Measurements from ENCODE around the gene CCDC33.
A peak's percentile ranks its signal among the peaks of the same experiment; 100 is the strongest.

CCDC33 gene

GRCh38 chr15:74295800-74296199, 59.7 kb downstream of the CCDC33 start:
- Histone ChIP-seq H3K9ac (ENCODE audit: low read length) (no peak overlapping the region), H3K4me3 (ENCODE audit: low read length) (no peak overlapping the region), H3K36me3 (ENCODE audit: control insufficient read depth, insufficient read depth, low read length, severe bottlenecking) (no peaks in the 10 kb centered on the region), H3K4me1 (ENCODE audit: control insufficient read depth, insufficient read depth, low read length) (no peaks in the 10 kb centered on the region), H3K9me3 (ENCODE audit: control insufficient read depth, low read length) (no peaks in the 10 kb centered on the region), H3K27me3 (replicated peaks; ENCODE audit: control insufficient read depth, insufficient read depth, low read length) (peaks cover 61% of the 10 kb centered on the region)
- no peak for DNase-seq (ENCODE audit: low read depth)

GRCh38 chr15:74297887-74298286, 61.8 kb downstream of the CCDC33 start:
- no peak overlapping the region for H3K9ac ChIP-seq (ENCODE audit: low read length)

GRCh38 chr15:74300057-74300795, 64.1 kb downstream of the CCDC33 start:
- peaks cover 62% of the 10 kb centered on the region for H3K27me3 ChIP-seq (replicated peaks; ENCODE audit: control insufficient read depth, insufficient read depth, low read length)
- H3K4me3 ChIP-seq (ENCODE audit: low read length): no peak overlapping the region
- no peaks in the 10 kb centered on the region for H3K4me1 ChIP-seq (ENCODE audit: control insufficient read depth, insufficient read depth, low read length)
- no peaks in the 10 kb centered on the region for H3K9me3 ChIP-seq (ENCODE audit: control insufficient read depth, low read length)
- H3K36me3 ChIP-seq (ENCODE audit: control insufficient read depth, insufficient read depth, low read length, severe bottlenecking): no peaks in the 10 kb centered on the region
- no peak overlapping the region for H3K9ac ChIP-seq (ENCODE audit: low read length)
- DNase-seq (ENCODE audit: low read depth): no peak

More at GRCh38 chr15:74297887-74298286, 61.8 kb downstream of the CCDC33 start:
- H3K36me3 ChIP-seq (ENCODE audit: control insufficient read depth, insufficient read depth, low read length, severe bottlenecking): no peaks in the 10 kb centered on the region
- DNase-seq (ENCODE audit: low read depth): no peak
- no peak overlapping the region for H3K4me3 ChIP-seq (ENCODE audit: low read length)
- H3K4me1 ChIP-seq (ENCODE audit: control insufficient read depth, insufficient read depth, low read length): no peaks in the 10 kb centered on the region
- no peaks in the 10 kb centered on the region for H3K9me3 ChIP-seq (ENCODE audit: control insufficient read depth, low read length)
- peaks cover 79% of the 10 kb centered on the region for H3K27me3 ChIP-seq (replicated peaks; ENCODE audit: control insufficient read depth, insufficient read depth, low read length)

GRCh38 chr15:74301583-74302361, 65.6 kb downstream of the CCDC33 start:
- no peak overlapping the region for H3K9ac ChIP-seq (ENCODE audit: low read length)
- H3K36me3 ChIP-seq (ENCODE audit: control insufficient read depth, insufficient read depth, low read length, severe bottlenecking): no peaks in the 10 kb centered on the region
- no peak overlapping the region for H3K4me3 ChIP-seq (ENCODE audit: low read length)
- no peak for DNase-seq (ENCODE audit: low read depth)
- no peaks in the 10 kb centered on the region for H3K4me1 ChIP-seq (ENCODE audit: control insufficient read depth, insufficient read depth, low read length)
- H3K27me3 ChIP-seq (replicated peaks; ENCODE audit: control insufficient read depth, insufficient read depth, low read length): peaks cover 66% of the 10 kb centered on the region
- H3K9me3 ChIP-seq (ENCODE audit: control insufficient read depth, low read length): no peaks in the 10 kb centered on the region

GRCh38 chr15:74302821-74303359, 66.8 kb downstream of the CCDC33 start:
- H3K27me3 ChIP-seq (replicated peaks; ENCODE audit: control insufficient read depth, insufficient read depth, low read length): peaks cover 62% of the 10 kb centered on the region
- peak; percentile 63 for DNase-seq (ENCODE audit: low read depth)
- H3K9me3 ChIP-seq (ENCODE audit: control insufficient read depth, low read length): no peaks in the 10 kb centered on the region
- H3K36me3 ChIP-seq (ENCODE audit: control insufficient read depth, insufficient read depth, low read length, severe bottlenecking): no peaks in the 10 kb centered on the region
- no peaks in the 10 kb centered on the region for H3K4me1 ChIP-seq (ENCODE audit: control insufficient read depth, insufficient read depth, low read length)
- H3K9ac ChIP-seq (ENCODE audit: low read length): no peak overlapping the region
- H3K4me3 ChIP-seq (ENCODE audit: low read length): no peak overlapping the region

GRCh38 chr15:74303741-74304309, 67.7 kb downstream of the CCDC33 start:
- no peaks in the 10 kb centered on the region for H3K4me1 ChIP-seq (ENCODE audit: control insufficient read depth, insufficient read depth, low read length)
- H3K9me3 ChIP-seq (ENCODE audit: control insufficient read depth, low read length): no peaks in the 10 kb centered on the region
- no peak overlapping the region for H3K4me3 ChIP-seq (ENCODE audit: low read length)

GRCh38 chr15:74304431-74304830, 68.3 kb downstream of the CCDC33 start:
- no peaks in the 10 kb centered on the region for H3K4me1 ChIP-seq (ENCODE audit: control insufficient read depth, insufficient read depth, low read length)
- H3K36me3 ChIP-seq (ENCODE audit: control insufficient read depth, insufficient read depth, low read length, severe bottlenecking): no peaks in the 10 kb centered on the region
- peaks cover 54% of the 10 kb centered on the region for H3K27me3 ChIP-seq (replicated peaks; ENCODE audit: control insufficient read depth, insufficient read depth, low read length)
- H3K9ac ChIP-seq (ENCODE audit: low read length): no peak overlapping the region
- no peak for DNase-seq (ENCODE audit: low read depth)
- no peaks in the 10 kb centered on the region for H3K9me3 ChIP-seq (ENCODE audit: control insufficient read depth, low read length)
- H3K4me3 ChIP-seq (ENCODE audit: low read length): no peak overlapping the region

More at GRCh38 chr15:74303741-74304309, 67.7 kb downstream of the CCDC33 start:
- Histone ChIP-seq H3K9ac (ENCODE audit: low read length) (no peak overlapping the region), H3K36me3 (ENCODE audit: control insufficient read depth, insufficient read depth, low read length, severe bottlenecking) (no peaks in the 10 kb centered on the region), H3K27me3 (replicated peaks; ENCODE audit: control insufficient read depth, insufficient read depth, low read length) (peaks cover 60% of the 10 kb centered on the region)
- DNase-seq (ENCODE audit: low read depth): no peak

- no peak for DNase-seq (ENCODE audit: low read depth)
- Histone ChIP-seq H3K9ac (ENCODE audit: low read length) (no peak overlapping the region), H3K9me3 (ENCODE audit: control insufficient read depth, low read length) (no peaks in the 10 kb centered on the region), H3K4me3 (ENCODE audit: low read length) (no peak overlapping the region), H3K4me1 (ENCODE audit: control insufficient read depth, insufficient read depth, low read length) (no peaks in the 10 kb centered on the region), H3K36me3 (ENCODE audit: control insufficient read depth, insufficient read depth, low read length, severe bottlenecking) (no peaks in the 10 kb centered on the region), H3K27me3 (replicated peaks; ENCODE audit: control insufficient read depth, insufficient read depth, low read length) (peaks cover 42% of the 10 kb centered on the region)
Measured at GRCh38 chr15:74305687-74306086, 69.6 kb downstream of the CCDC33 start.

GRCh38 chr15:74306781-74307217, 70.7 kb downstream of the CCDC33 start:
- no peaks in the 10 kb centered on the region for H3K36me3 ChIP-seq (ENCODE audit: control insufficient read depth, insufficient read depth, low read length, severe bottlenecking)
- peaks cover 31% of the 10 kb centered on the region for H3K27me3 ChIP-seq (replicated peaks; ENCODE audit: control insufficient read depth, insufficient read depth, low read length)
- H3K9ac ChIP-seq (ENCODE audit: low read length): no peak overlapping the region
- no peaks in the 10 kb centered on the region for H3K9me3 ChIP-seq (ENCODE audit: control insufficient read depth, low read length)
- no peak overlapping the region for H3K4me3 ChIP-seq (ENCODE audit: low read length)
- no peak for DNase-seq (ENCODE audit: low read depth)
- H3K4me1 ChIP-seq (ENCODE audit: control insufficient read depth, insufficient read depth, low read length): peaks cover 3% of the 10 kb centered on the region

- H3K9ac ChIP-seq (ENCODE audit: low read length): no peak overlapping the region
- no peaks in the 10 kb centered on the region for H3K36me3 ChIP-seq (ENCODE audit: control insufficient read depth, insufficient read depth, low read length, severe bottlenecking)
- H3K4me1 ChIP-seq (ENCODE audit: control insufficient read depth, insufficient read depth, low read length): peaks cover 3% of the 10 kb centered on the region
- H3K4me3 ChIP-seq (ENCODE audit: low read length): no peak overlapping the region
- peaks cover 26% of the 10 kb centered on the region for H3K27me3 ChIP-seq (replicated peaks; ENCODE audit: control insufficient read depth, insufficient read depth, low read length)
- no peaks in the 10 kb centered on the region for H3K9me3 ChIP-seq (ENCODE audit: control insufficient read depth, low read length)
- DNase-seq (ENCODE audit: low read depth): peak; percentile 91
Measured at GRCh38 chr15:74307827-74308811, 72.0 kb downstream of the CCDC33 start.

Measured in adipocyte (in vitro differentiated cells).